A673 (cell line): Measurements from ENCODE around the gene HYPK. TPM values are rescaled to one million over a fixed set of nuclear protein-coding genes. Genes with fewer than 3 reads are reported as not detected.

Experiments used
- BruUV-seq: library from RNA; stranded (reverse); fragments of 400-500 nt; replicated peaks from 2 replicates; lab custom pipeline; 2021; lab: Mats Ljungman, UMichigan
- CTCF ChIA-PET: fragments of 300-600 bp; sonication (Branson Sonifier 250); formaldehyde crosslinking; loops from one replicate; lab custom pipeline; 2022; ENCODE audit warnings: antibody characterized with exemption; lab: Charles Lee
- POLR2A ChIA-PET: fragments of 300-600 bp; sonication (Branson Sonifier 250); formaldehyde crosslinking; loops from one replicate; lab custom pipeline; 2022; ENCODE audit warnings: antibody characterized with exemption; ENCODE audit not compliant: low non-redundant PET; lab: Charles Lee
- DNase-seq: peaks from one replicate; pipeline ENCODE4 v3.0.0-alpha.2; 2015; ENCODE audit warnings: low spot score
- H3K27ac ChIP-seq: fragments of 200-600 bp; sonication (generic); 2 replicates; pipeline ENCODE4 v1.5.1; 2016; ENCODE audit warnings: mixed run types, low read depth, mild to moderate bottlenecking, mixed read lengths, antibody characterized with exemption, low read length; ENCODE audit not compliant: poor library complexity, severe bottlenecking
- H3K27me3 ChIP-seq: fragments of 200-600 bp; sonication (generic); replicated peaks from 2 replicates; pipeline ENCODE4 v1.6.1; 2017; ENCODE audit warnings: mixed run types, low read depth, mild to moderate bottlenecking, mixed read lengths, antibody characterized with exemption, low read length; ENCODE audit not compliant: insufficient read depth, poor library complexity
- H3K36me3 ChIP-seq: fragments of 200-600 bp; sonication (generic); 2 replicates; pipeline ENCODE4 v1.6.1; 2016; ENCODE audit warnings: mixed run types, mild to moderate bottlenecking, mixed read lengths, antibody characterized with exemption, low read length; ENCODE audit not compliant: insufficient read depth, poor library complexity, severe bottlenecking
- H3K4me1 ChIP-seq: fragments of 200-600 bp; sonication (generic); 2 replicates; pipeline ENCODE4 v1.6.1; 2017; ENCODE audit warnings: mixed run types, mild to moderate bottlenecking, mixed read lengths, antibody characterized with exemption, low read length; ENCODE audit not compliant: insufficient read depth, poor library complexity, severe bottlenecking
- H3K4me3 ChIP-seq: fragments of 200-600 bp; sonication (generic); 2 replicates; pipeline ENCODE4 v1.5.1; 2016; ENCODE audit warnings: low read depth, mixed run types, mild to moderate bottlenecking, mixed read lengths, low read length; ENCODE audit not compliant: poor library complexity, severe bottlenecking
- H3K9me3 ChIP-seq: fragments of 200-600 bp; sonication (generic); 2 replicates; pipeline ENCODE4 v1.6.1; 2016; ENCODE audit warnings: mixed run types, low read depth, mild to moderate bottlenecking, mixed read lengths, antibody characterized with exemption, low read length; ENCODE audit not compliant: poor library complexity, severe bottlenecking
- EZH2 ChIP-seq: fragments of 200-600 bp; sonication (generic); IDR thresholded peaks from 2 replicates; pipeline ENCODE4 v1.6.1; 2017; ENCODE audit warnings: borderline replicate concordance, low read depth, mild to moderate bottlenecking, mixed read lengths, antibody characterized with exemption, low read length; ENCODE audit not compliant: poor library complexity, severe bottlenecking
- intact Hi-C: fragments of 100-400 bp; cut with micrococcal nuclease; formaldehyde crosslinking; loops from one replicate; pipeline ENCODE4 v1.10.0; 2022; ENCODE audit not compliant: unreplicated experiment
- total RNA-seq: library from RNA; stranded (reverse); gene quantifications from 2 replicates; pipeline ENCODE4 v1.2.3, GENCODE V29; 2021
- TF ChIP-seq, protein P1 (sequence below): fragments of 300-800, 200-600 bp; sonication (generic); conservative IDR thresholded peaks from 2 replicates; pipeline ENCODE4 v1.5.1; 2017; ENCODE audit warnings: low read depth, mild to moderate bottlenecking, antibody characterized with exemption, low read length, moderate library complexity, mixed read lengths

The HYPK gene
- total RNA-seq, 1 experiment from 2014 or later = 34.9 TPM

DNA sequence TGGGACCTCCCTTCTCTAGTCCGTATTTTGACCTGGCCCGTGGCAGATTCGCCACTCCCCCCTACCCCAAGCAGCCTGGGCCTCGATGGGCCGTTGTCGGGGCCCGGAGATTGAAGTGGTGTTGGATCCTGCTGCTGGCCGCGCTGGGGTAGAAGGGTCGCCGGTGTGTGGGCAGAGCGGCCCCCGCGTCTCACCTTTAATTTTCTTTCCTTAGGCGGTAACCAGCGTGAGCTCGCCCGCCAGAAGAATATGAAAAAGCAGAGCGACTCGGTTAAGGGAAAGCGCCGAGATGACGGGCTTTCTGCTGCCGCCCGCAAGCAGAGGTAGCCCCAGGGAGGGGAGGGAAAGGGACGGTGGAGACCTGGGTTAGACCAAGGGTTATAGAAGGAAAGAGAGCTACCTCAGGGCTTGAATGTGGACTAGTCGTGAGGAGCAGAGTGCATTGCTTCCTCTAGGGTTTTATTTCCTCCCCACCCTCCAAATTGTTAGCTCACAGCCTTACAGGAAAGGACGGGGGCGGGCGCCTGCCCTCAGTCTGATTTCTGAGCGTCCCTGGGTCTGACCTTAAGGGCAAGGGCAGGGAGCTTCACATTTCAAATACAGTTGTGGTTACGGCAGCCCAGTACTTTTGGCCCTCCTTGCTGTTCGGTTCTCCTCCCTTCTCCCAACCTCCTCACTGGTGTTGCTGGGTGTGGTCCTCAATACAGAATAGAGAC lies 7.5 kb upstream of the HYPK start:
- no TSS peak for BruUV-seq
- CTCF ChIA-PET = no interaction called here
- POLR2A ChIA-PET = interaction anchor here (0.6 kb wide), 1 partner anchor 1313 kb away, joined by 10 read pairs; no protein-coding TSS in a partner anchor
- Histone ChIP-seq H3K27me3 (no peaks in the 10 kb centered on the region), H3K36me3 (peaks cover 40% of the 10 kb centered on the region), H3K27ac (peak overlapping the region; percentile 97), H3K4me1 (peaks cover 13% of the 10 kb centered on the region), H3K4me3 (peak overlapping the region; percentile 79), H3K9me3 (no peaks in the 10 kb centered on the region)
- TF ChIP-seq, protein P1, sequence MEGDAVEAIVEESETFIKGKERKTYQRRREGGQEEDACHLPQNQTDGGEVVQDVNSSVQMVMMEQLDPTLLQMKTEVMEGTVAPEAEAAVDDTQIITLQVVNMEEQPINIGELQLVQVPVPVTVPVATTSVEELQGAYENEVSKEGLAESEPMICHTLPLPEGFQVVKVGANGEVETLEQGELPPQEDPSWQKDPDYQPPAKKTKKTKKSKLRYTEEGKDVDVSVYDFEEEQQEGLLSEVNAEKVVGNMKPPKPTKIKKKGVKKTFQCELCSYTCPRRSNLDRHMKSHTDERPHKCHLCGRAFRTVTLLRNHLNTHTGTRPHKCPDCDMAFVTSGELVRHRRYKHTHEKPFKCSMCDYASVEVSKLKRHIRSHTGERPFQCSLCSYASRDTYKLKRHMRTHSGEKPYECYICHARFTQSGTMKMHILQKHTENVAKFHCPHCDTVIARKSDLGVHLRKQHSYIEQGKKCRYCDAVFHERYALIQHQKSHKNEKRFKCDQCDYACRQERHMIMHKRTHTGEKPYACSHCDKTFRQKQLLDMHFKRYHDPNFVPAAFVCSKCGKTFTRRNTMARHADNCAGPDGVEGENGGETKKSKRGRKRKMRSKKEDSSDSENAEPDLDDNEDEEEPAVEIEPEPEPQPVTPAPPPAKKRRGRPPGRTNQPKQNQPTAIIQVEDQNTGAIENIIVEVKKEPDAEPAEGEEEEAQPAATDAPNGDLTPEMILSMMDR = no peak
- TF ChIP-seq EZH2 = no peak
- intact Hi-C loops = no loop called here
- DNase-seq = no peak

DNA sequence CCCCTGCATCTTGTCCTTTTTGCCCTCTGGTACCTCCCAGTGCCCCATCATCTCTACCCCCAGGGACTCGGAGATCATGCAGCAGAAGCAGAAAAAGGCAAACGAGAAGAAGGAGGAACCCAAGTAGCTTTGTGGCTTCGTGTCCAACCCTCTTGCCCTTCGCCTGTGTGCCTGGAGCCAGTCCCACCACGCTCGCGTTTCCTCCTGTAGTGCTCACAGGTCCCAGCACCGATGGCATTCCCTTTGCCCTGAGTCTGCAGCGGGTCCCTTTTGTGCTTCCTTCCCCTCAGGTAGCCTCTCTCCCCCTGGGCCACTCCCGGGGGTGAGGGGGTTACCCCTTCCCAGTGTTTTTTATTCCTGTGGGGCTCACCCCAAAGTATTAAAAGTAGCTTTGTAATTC lies 6.8 kb upstream of the HYPK start:
- Histone ChIP-seq H3K36me3 (peaks cover 40% of the 10 kb centered on the region), H3K27ac (peak overlapping the region; percentile 97), H3K4me1 (peaks cover 13% of the 10 kb centered on the region), H3K9me3 (no peaks in the 10 kb centered on the region), H3K4me3 (peak overlapping the region; percentile 79), H3K27me3 (no peaks in the 10 kb centered on the region)
- intact Hi-C loops = no loop called here
- no peak for TF ChIP-seq EZH2
- TF ChIP-seq, protein P1 = no peak
- no TSS peak for BruUV-seq
- ChIA-PET POLR2A (no interaction called here), CTCF (no interaction called here)
- DNase-seq = no peak

DNA sequence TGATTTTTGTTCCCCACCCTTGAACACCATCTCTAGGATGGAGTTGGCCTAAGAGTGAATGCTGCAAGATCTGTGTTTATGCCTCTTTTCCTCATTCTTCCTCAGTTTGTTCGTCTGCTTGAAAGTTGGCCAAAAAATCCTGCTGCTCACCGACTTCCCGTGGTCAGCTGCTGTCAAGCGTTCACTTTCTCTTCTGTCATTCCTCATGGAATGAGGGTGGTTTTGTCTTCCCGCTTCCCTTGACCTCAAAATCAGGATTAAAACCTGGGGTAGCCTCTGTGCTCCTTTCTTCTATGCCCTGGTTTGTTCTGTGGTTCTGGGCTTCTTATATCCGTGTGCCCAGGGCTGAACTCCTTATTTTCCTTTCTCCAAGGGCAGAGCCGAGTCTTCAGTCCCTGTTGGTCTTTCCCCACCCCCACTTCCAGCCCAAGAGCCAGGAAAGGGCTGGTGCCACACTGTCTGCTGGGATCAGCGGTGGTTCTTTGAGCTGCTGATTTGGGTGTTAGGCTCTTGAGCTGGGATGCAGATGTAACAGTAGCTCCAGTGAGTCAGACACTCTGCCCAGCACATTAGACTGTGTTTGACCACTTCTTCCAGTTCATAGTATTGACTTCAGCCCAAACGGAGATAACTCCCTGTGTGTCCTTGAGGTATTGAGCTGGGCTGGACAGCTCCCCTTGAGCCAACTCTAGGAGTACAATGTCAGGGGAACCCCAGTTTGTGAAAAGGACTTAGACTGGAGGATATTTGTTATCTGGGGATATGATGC lies 5.9 kb upstream of the HYPK start:
- BruUV-seq = no TSS peak
- Histone ChIP-seq H3K36me3 (peaks cover 40% of the 10 kb centered on the region), H3K27me3 (no peaks in the 10 kb centered on the region), H3K9me3 (no peaks in the 10 kb centered on the region), H3K4me3 (no peak overlapping the region), H3K4me1 (peaks cover 13% of the 10 kb centered on the region), H3K27ac (peak overlapping the region; percentile 43)
- DNase-seq = no peak
- intact Hi-C loops = no loop called here
- CTCF ChIA-PET = no interaction called here
- TF ChIP-seq, protein P1 = no peak
- POLR2A ChIA-PET = no interaction called here
